ENCODE results near the gene FAM236B. TPM values are rescaled to one million over a fixed set of nuclear protein-coding genes. Genes with fewer than 3 reads are reported as not detected.
"Not testable (repeated sequence)": the region's sequence is repeated elsewhere in the genome, so short reads cannot be mapped to it uniquely, and the experiment has no call there.

The FAM236B gene
- not detected for polyA plus RNA-seq (ENCODE audit: insufficient read length in 10 of 10)
- long read RNA-seq, donor 1 = 0 reads
- long read RNA-seq, donor 2 = 0 reads
- long read RNA-seq, donor 3 = 0 reads
- long read RNA-seq, donor 4 = 0 reads
- long read RNA-seq, donor 5 = 0 reads
- long read RNA-seq, donor 6 = 0 reads
- long read RNA-seq, donor 7 = 0 reads
- long read RNA-seq, donor 8 = 0 reads
- long read RNA-seq, donor 9 = 0 reads

DNA sequence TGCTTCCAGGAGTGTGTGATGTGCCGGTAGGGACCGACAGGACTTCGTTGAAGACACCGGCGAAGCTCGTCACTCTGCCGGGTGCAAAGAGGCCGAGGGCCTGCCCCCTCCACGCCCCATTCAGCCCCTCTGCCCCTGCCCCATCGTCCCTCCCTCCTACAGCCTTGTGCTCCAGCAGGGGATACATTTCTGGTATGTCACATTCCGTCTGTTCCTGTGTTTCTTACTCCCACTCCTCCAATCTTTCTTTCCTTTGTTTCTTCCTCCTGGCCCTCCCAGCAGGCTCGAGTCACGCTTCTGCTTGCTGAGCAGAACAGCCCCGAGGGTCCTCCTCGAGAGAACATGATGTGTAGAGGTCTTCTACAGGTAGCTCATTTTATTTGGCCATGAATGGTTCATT lies at the start of gene FAM236B:
TSS of gene FAM236B (minus strand) at position 101 of the 400 bp plus-strand sequence. CDS start at position 1, 100 bp downstream.
- not testable (repeated sequence) for DNase-seq

DNA sequence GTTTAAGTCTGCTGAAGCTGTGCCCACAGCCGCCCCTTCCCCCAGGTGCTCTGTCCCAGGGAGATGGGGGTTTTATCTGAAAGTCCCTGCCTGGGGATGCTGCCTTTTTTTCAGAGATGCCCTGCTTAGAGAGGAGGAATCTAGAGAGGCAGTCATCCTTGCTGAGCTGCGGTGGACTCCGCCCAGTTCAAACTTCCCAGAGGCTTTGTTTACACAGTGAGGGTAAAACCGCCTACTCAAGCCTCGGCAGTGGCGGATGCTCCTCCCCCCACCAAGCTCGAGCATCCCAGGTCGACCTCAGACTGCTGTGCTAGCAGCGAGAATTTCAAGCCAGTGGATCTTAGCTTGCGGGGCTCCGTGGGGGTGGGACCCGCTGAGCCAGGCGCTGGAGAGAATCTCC lies 48.2 kb upstream of the FAM236B start:
- DNase-seq = not testable (repeated sequence)

DNA sequence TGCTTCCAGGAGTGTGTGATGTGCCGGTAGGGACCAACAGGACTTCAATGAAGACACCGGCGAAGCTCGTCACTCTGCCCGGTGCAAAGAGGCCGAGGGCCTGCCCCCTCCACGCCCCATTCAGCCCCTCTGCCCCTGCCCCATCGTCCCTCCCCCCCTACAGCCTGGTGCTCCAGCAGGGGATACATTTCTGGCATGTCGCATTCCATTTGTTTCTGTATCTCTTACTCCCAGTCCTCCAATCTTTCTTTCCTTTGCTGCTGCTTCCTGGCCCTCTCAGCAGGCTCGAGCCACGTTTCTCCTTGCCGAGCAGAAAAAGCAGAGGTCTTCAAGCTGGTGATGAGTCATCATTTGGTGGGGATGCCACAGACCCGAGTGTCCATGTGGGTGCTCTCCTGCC lies 25.6 kb upstream of the FAM236B start, which contains the start of gene FAM236D:
TSS of gene FAM236D (minus strand) at position 101 of the 400 bp plus-strand sequence. CDS start at position 1, 100 bp downstream.
- not testable (repeated sequence) for DNase-seq

DNA sequence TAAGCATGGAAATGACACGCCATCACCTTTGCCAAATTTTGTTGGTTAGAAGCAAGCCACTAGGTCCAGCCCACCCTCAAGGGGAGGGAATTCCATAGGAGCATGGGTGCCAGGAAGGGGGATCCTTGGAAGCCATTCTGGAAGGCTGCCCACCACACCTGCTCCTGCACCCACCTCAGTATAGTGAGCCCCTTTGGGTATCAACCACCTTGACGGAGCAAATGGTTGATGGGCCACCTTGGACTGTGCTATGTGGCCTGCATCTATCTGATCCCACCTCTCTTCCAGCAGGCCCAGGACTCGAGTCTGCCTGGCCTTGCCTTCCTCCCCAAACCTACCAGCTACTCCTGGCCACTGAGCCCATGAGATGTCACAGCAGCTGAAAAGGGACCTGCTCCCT lies 7.9 kb upstream of the FAM236B start:
- not testable (repeated sequence) for DNase-seq

GRCh38 chrX:72788142-72788541 lies 5.7 kb upstream of the FAM236B start:
- not testable (repeated sequence) for DNase-seq

GRCh38 chrX:72783964-72784363 lies 1.5 kb upstream of the FAM236B start:
- not testable (repeated sequence) for DNase-seq

- not testable (repeated sequence) for DNase-seq
Observed at GRCh38 chrX:72783365-72783936, 991 bp upstream of the FAM236B start.

DNA sequence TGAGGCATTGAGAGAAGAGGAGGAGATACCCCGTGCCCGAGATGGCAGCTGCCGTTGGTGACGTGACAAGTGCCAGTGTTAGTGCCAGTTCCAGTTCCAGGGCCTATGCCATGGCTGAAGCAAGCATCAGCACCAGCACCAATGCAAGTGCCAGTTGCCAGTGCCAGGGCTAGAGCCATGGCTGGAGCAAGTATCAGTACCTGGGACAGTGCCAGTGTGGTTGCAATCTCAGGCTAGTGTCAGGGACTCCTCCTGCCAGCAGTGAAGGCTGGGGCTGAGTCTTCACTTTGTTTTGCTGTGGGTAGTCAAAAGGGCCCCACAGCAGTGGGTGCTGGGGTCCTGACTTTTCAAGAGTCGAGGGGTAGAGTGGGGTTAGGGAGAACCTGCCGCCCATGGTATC lies 4.3 kb downstream of the FAM236B start:
- DNase-seq = not testable (repeated sequence)

DNA sequence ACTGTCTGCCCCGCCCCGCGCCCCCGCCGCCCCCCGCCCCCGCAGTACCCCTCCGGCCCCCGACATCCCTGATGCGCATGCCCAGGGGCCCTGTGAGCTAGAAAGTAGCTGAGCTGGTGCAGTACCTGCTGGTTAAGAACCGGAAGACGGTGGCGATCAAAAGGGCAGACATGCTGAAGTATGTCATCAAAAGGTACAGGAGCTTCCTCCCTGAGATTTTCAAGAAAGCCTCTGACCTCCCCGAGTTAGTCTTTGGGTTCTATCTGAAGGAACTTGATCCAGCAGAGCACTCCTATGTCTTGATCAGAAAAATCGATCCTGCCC lies 5.0 kb downstream of the FAM236B start:
- DNase-seq = not testable (repeated sequence)

- not testable (repeated sequence) for DNase-seq
Observed at GRCh38 chrX:72776653-72777466, 5.6 kb downstream of the FAM236B start, which contains the start of gene DMRTC1B. DMRTC1B (plus strand) TSS chrX:72776890; CDS start chrX:72845136, 68,246 bp downstream.

- not testable (repeated sequence) for DNase-seq
Observed at GRCh38 chrX:72760454-72760853, 22.0 kb downstream of the FAM236B start.

GRCh38 chrX:72748545-72748944 lies 33.9 kb downstream of the FAM236B start:
- DNase-seq = not testable (repeated sequence)

- not testable (repeated sequence) for DNase-seq
Observed at GRCh38 chrX:72745546-72745945, 36.9 kb downstream of the FAM236B start.

GRCh38 chrX:72735561-72735960 lies 46.9 kb downstream of the FAM236B start:
- no peak for DNase-seq

GRCh38 chrX:72733636-72734035 lies 48.8 kb downstream of the FAM236B start:
- not testable (repeated sequence) for DNase-seq

Other genes starting within 250 kb of the FAM236B start
- gene HDAC8, start 209.8 kb downstream of the FAM236B start, polyA plus RNA-seq (ENCODE audit: insufficient read length in 10 of 10) = 10 to 100 TPM; 14.2 to 27.0 (median 18.5) TPM
- gene PHKA1, start 68.4 kb downstream of the FAM236B start, polyA plus RNA-seq (ENCODE audit: insufficient read length in 10 of 10) = 1 to 10 TPM; 2.8 to 4.3 (median 3.2) TPM
- gene DMRTC1B, start 5.8 kb downstream of the FAM236B start, polyA plus RNA-seq (ENCODE audit: insufficient read length in 10 of 10) = 1 to 10 TPM in 3 of 10 donors, under 1 TPM in 6, not detected in 1; 0.17 to 1.5 (median 0.62) TPM
- gene FAM236D, start 25.6 kb upstream of the FAM236B start, polyA plus RNA-seq (ENCODE audit: insufficient read length in 10 of 10) = not detected
- gene FAM236C, start 130.0 kb upstream of the FAM236B start, polyA plus RNA-seq (ENCODE audit: insufficient read length in 10 of 10) = not detected
- gene FAM236A, start 155.5 kb upstream of the FAM236B start, polyA plus RNA-seq (ENCODE audit: insufficient read length in 10 of 10) = under 1 TPM in 1 of 10 donors, not detected in 9; 0.72 TPM
- gene DMRTC1, start 161.2 kb upstream of the FAM236B start, polyA plus RNA-seq (ENCODE audit: insufficient read length in 10 of 10) = under 1 TPM in 3 of 10 donors, not detected in 7; 0.16 to 0.95 (median 0.38) TPM
- not detected for gene PABPC1L2B, start 220.3 kb upstream of the FAM236B start, polyA plus RNA-seq (ENCODE audit: insufficient read length in 10 of 10)